ENCODE data around the gene RANBP9. TPM values are rescaled to one million over a fixed set of nuclear protein-coding genes. Genes with fewer than 3 reads are reported as not detected.

Gene RANBP9
- total RNA-seq, 1 experiment from 2014 or later, result 38.2 TPM

DNA sequence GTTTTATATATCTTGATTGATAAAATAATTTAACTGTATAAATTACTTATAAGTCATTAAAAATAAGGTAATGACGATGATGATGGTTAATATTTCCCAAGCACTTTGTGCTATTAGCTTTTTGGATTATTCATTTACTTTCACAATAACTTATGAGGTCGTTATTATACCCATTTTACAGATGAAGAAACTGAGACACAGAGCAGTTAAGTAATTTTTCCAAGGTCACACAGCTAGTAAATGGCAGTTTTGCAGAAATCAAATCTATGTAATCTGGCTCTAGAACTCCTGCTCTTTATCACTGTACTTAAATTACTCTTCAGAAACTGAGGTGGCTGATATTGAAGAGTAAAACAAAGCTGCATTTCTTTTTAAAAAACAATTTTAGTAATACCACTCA lies 78.3 kb downstream of the RANBP9 start:
- peaks cover 12% of the 10 kb centered on the region for H3K4me1 ChIP-seq
- intact Hi-C loops (cut with micrococcal nuclease; ENCODE audit: unreplicated experiment), result no loop called here
- Mint-ChIP-seq H3K27ac (ENCODE audit: unreplicated experiment) (no peak overlapping the region), H3K9me3 (ENCODE audit: unreplicated experiment) (no peaks in the 10 kb centered on the region), H3K27me3 (ENCODE audit: insufficient read depth, unreplicated experiment) (no peaks in the 10 kb centered on the region), H3K4me1 (ENCODE audit: low read depth, unreplicated experiment) (peaks cover 7% of the 10 kb centered on the region), H3K36me3 (ENCODE audit: insufficient read depth, unreplicated experiment) (peaks cover 34% of the 10 kb centered on the region), H3K4me3 (ENCODE audit: unreplicated experiment) (no peak overlapping the region)
- DNase-seq, result no peak
- TF ChIP-seq, protein P1, sequence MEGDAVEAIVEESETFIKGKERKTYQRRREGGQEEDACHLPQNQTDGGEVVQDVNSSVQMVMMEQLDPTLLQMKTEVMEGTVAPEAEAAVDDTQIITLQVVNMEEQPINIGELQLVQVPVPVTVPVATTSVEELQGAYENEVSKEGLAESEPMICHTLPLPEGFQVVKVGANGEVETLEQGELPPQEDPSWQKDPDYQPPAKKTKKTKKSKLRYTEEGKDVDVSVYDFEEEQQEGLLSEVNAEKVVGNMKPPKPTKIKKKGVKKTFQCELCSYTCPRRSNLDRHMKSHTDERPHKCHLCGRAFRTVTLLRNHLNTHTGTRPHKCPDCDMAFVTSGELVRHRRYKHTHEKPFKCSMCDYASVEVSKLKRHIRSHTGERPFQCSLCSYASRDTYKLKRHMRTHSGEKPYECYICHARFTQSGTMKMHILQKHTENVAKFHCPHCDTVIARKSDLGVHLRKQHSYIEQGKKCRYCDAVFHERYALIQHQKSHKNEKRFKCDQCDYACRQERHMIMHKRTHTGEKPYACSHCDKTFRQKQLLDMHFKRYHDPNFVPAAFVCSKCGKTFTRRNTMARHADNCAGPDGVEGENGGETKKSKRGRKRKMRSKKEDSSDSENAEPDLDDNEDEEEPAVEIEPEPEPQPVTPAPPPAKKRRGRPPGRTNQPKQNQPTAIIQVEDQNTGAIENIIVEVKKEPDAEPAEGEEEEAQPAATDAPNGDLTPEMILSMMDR (IDR thresholded peaks at IDR 0.05; ENCODE audit: insufficient read depth in 1 of 2, low read depth in 1 of 2, low read length in 1 of 2, severe bottlenecking in 1 of 2, unreplicated experiment in 1 of 2), result no peak
- CTCF ChIA-PET, result interaction anchor here (0.6 kb wide), 1 partner anchor 126 kb away, joined by 3 read pairs; no protein-coding TSS in a partner anchor
- POLR2A ChIA-PET, result no interaction called here
- no peaks in the 10 kb centered on the region for H3K27me3 ChIP-seq (replicated peaks; ENCODE audit: control insufficient read depth, insufficient read depth, low read length)
- BruUV-seq (replicated peaks), result no TSS peak
- no peaks in the 10 kb centered on the region for H3K9me3 ChIP-seq
- H3K4me3 ChIP-seq (ENCODE audit: low read depth, low read length), result no peak overlapping the region
- H3K36me3 ChIP-seq (ENCODE audit: control insufficient read depth, insufficient read depth, low read length), result no peaks in the 10 kb centered on the region

DNA sequence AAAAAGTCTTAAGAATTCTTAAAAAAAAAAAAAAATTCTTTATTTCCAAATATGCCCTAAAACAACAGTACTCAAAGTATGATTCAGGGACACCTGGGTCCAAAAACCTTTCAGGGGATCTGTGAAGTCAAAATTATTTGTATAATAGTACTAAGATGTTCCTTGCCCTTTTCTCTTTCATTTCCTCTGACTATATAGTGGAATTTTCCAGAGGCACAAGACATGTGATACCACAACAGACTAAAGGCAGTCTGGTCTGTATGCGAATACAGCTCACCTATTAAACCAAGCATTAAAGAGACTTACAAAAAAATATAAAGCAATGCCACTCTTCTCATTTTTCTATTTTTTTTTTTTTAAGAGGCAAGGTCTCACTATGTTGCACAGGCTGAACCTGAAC lies 81.1 kb downstream of the RANBP9 start:
- no peaks in the 10 kb centered on the region for H3K9me3 Mint-ChIP-seq (ENCODE audit: unreplicated experiment)
- H3K4me3 Mint-ChIP-seq (ENCODE audit: unreplicated experiment), result no peak overlapping the region
- TF ChIP-seq, protein P1 (IDR thresholded peaks at IDR 0.05; ENCODE audit: insufficient read depth in 1 of 2, low read depth in 1 of 2, low read length in 1 of 2, severe bottlenecking in 1 of 2, unreplicated experiment in 1 of 2), result no peak
- Histone ChIP-seq H3K9me3 (no peaks in the 10 kb centered on the region), H3K27me3 (replicated peaks; ENCODE audit: control insufficient read depth, insufficient read depth, low read length) (no peaks in the 10 kb centered on the region), H3K4me3 (ENCODE audit: low read depth, low read length) (no peak overlapping the region), H3K4me1 (peaks cover 12% of the 10 kb centered on the region), H3K36me3 (ENCODE audit: control insufficient read depth, insufficient read depth, low read length) (no peaks in the 10 kb centered on the region; the same call in 1 of the 2 replicates)
- no peak overlapping the region for H3K27ac Mint-ChIP-seq (ENCODE audit: unreplicated experiment)
- ChIA-PET POLR2A (no interaction called here), CTCF (no interaction called here)
- BruUV-seq (replicated peaks), result no TSS peak
- DNase-seq, result no peak
- intact Hi-C loops (cut with micrococcal nuclease; ENCODE audit: unreplicated experiment), result no loop called here
- H3K36me3 Mint-ChIP-seq (ENCODE audit: insufficient read depth, unreplicated experiment), result peaks cover 36% of the 10 kb centered on the region
- no peaks in the 10 kb centered on the region for H3K27me3 Mint-ChIP-seq (ENCODE audit: insufficient read depth, unreplicated experiment)
- H3K4me1 Mint-ChIP-seq (ENCODE audit: low read depth, unreplicated experiment), result peaks cover 7% of the 10 kb centered on the region

DNA sequence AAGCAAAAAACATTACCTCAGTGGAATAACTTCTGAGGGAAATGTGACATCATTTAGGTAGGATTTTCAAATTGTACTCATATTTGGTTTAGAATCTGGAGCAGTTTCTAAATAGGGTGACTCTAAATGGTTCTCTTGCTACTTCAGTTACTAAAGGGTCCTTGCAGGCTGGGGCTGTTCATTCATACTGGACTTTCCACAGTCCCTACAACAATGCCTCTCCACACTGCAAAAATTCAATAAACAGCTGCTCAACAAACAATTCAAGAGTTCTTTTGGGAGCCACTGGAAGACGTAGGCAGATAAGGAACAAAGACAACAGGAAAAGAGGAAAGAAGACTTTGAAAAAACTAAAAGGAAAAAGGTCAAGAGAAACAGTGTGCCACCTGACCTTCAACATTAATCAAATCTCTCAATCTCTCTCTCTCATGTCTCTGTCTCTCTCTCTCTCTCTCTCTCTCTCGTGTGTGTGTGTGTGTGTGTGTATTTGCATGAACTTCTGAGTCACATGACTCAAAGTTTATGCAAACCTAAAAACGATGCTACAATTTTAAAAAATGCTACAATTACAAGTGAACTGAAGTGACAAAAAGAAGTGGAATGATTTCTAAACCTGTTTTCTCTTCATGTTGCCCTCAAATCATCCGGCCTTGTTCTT lies 82.0 kb downstream of the RANBP9 start:
- Histone ChIP-seq H3K36me3 (ENCODE audit: control insufficient read depth, insufficient read depth, low read length) (no peaks in the 10 kb centered on the region; the same call in 1 of the 2 replicates), H3K4me1 (peaks cover 12% of the 10 kb centered on the region), H3K4me3 (ENCODE audit: low read depth, low read length) (no peak overlapping the region), H3K27me3 (replicated peaks; ENCODE audit: control insufficient read depth, insufficient read depth, low read length) (no peaks in the 10 kb centered on the region), H3K9me3 (no peaks in the 10 kb centered on the region)
- H3K27ac Mint-ChIP-seq (ENCODE audit: unreplicated experiment), result no peak overlapping the region
- no peaks in the 10 kb centered on the region for H3K27me3 Mint-ChIP-seq (ENCODE audit: insufficient read depth, unreplicated experiment)
- POLR2A ChIA-PET, result no interaction called here
- TF ChIP-seq, protein P1 (IDR thresholded peaks at IDR 0.05; ENCODE audit: insufficient read depth in 1 of 2, low read depth in 1 of 2, low read length in 1 of 2, severe bottlenecking in 1 of 2, unreplicated experiment in 1 of 2), result no peak
- no peaks in the 10 kb centered on the region for H3K9me3 Mint-ChIP-seq (ENCODE audit: unreplicated experiment)
- no TSS peak for BruUV-seq (replicated peaks)
- peaks cover 7% of the 10 kb centered on the region for H3K4me1 Mint-ChIP-seq (ENCODE audit: low read depth, unreplicated experiment)
- no peak for DNase-seq
- H3K36me3 Mint-ChIP-seq (ENCODE audit: insufficient read depth, unreplicated experiment), result peaks cover 42% of the 10 kb centered on the region
- intact Hi-C loops (cut with micrococcal nuclease; ENCODE audit: unreplicated experiment), result loop anchor here (10.0 kb wide), 1 partner anchor 435 kb away; no protein-coding TSS in a partner anchor
- no peak overlapping the region for H3K4me3 Mint-ChIP-seq (ENCODE audit: unreplicated experiment)
- CTCF ChIA-PET, result no interaction called here
